A673 (cell line): ENCODE results near the gene SLC25A13.

Experiments used
- EZH2 ChIP-seq: fragments of 200-600 bp; sonication (generic); IDR thresholded peaks from 2 replicates; pipeline ENCODE4 v1.6.1; 2017; ENCODE audit warnings: borderline replicate concordance, low read depth, mild to moderate bottlenecking, mixed read lengths, antibody characterized with exemption, low read length; ENCODE audit not compliant: poor library complexity, severe bottlenecking
- TF ChIP-seq, protein P1 (sequence below): fragments of 300-800, 200-600 bp; sonication (generic); conservative IDR thresholded peaks from 2 replicates; pipeline ENCODE4 v1.5.1; 2017; ENCODE audit warnings: low read depth, mild to moderate bottlenecking, antibody characterized with exemption, low read length, moderate library complexity, mixed read lengths

DNA sequence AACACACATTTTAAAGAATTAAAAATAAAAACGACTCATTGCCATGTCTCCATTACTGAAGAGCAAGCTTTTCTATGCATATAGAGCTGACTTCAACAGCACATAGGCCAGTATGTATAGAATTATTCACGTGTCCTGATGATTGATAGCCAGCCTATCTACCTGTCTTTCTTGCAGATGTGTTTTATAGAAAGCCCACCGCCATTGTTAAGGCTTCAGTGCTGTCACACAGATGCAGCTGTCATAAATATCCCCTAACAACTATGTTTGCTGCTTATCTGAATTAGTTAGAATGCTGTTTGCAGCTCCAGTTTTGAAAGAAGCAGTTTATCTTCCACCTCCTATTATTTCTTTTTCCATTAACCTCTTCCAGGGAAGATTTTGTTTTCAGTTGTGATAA, 235.9 kb downstream of the SLC25A13 start:
- TF ChIP-seq, protein P1, sequence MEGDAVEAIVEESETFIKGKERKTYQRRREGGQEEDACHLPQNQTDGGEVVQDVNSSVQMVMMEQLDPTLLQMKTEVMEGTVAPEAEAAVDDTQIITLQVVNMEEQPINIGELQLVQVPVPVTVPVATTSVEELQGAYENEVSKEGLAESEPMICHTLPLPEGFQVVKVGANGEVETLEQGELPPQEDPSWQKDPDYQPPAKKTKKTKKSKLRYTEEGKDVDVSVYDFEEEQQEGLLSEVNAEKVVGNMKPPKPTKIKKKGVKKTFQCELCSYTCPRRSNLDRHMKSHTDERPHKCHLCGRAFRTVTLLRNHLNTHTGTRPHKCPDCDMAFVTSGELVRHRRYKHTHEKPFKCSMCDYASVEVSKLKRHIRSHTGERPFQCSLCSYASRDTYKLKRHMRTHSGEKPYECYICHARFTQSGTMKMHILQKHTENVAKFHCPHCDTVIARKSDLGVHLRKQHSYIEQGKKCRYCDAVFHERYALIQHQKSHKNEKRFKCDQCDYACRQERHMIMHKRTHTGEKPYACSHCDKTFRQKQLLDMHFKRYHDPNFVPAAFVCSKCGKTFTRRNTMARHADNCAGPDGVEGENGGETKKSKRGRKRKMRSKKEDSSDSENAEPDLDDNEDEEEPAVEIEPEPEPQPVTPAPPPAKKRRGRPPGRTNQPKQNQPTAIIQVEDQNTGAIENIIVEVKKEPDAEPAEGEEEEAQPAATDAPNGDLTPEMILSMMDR: no peak
- TF ChIP-seq EZH2: no peak
